Activated gamma-delta T cell treated with anti-CD3 and anti-CD28 coated beads, Interleukin-2, amount 50 U/mL, for 16 hours (primary cell): ENCODE measurements around the gene COL4A4.
"Not testable (repeated sequence)": the region's sequence is repeated elsewhere in the genome, so short reads cannot be mapped to it uniquely, and the experiment has no call there.

Source experiments
- DNase-seq: peaks from one replicate; pipeline ENCODE4 v3.0.0-alpha.2; 2020; ENCODE audit warnings: low read depth

The COL4A4 gene

DNA sequence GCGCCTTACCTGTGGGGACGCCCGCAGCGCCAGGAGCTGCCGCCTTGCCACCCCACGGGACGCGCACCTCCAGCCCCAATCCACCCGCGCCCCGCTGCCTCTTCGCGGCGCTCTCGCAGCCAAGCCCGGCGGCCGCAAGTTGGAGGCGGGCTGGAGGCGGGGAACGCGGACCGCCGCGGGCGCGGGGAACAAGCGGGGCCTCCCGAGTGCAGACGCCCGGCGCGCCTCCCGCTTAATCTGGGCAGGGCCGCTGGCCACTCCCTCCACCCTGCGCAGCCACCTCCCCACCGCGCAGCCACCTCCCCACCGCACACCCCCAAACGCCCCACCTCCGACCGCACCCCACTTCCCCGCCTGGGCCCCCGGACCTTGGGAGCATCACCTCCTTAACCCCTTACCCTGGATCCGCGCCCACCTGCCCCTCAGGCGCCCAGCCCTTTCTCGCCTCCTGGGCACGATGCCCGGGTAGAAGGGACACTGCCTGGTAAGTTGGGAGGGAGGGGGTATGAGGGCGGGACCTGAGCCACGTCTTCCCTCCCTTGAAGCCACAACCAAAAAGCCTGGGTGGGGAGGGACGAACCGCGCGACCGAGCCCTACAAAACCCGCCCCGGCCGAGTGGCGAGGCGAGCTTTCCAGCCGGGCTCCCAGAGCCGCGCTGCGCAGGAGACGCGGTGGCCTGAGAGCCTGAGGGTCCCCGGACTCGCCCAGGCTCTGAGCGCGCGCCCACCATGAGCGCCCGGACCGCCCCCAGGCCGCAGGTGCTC, at the start of gene COL4A4, which contains the start of gene COL4A3:
Gene COL4A4 (minus strand): TSS at position 208 of the 765 bp plus-strand sequence. CDS start 16,722 bp downstream, outside the sequence.
Gene COL4A3 (plus strand): TSS at position 627 of the 765 bp plus-strand sequence. CDS start 103 bp downstream, at position 730.
- DNase-seq: no peak

DNA sequence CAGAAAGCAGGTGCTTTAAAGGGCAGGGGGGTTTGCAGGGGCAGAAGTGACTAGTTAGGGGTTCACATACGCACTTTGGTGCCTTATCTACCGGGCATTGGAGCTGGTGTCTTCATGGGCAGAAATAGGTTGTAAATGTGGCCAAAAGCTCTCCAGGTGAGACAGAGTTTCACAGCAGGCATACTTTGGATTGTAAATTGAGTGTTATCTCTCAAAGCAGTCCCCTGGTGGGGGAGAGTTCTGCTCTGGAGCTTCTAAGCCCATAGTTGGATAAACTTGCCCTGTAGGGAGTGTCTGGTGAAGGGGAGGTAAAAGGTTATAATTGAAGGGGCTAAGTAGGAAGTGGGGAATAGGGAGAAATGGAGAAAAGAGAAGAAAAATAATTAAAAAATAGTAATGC, 43.6 kb upstream of the COL4A4 start:
- no peak for DNase-seq

- DNase-seq: no peak
Observed at GRCh38 chr2:227206406-227206805, 42.4 kb upstream of the COL4A4 start.

- DNase-seq: no peak
Observed at GRCh38 chr2:227205701-227206100, 41.7 kb upstream of the COL4A4 start.

DNA sequence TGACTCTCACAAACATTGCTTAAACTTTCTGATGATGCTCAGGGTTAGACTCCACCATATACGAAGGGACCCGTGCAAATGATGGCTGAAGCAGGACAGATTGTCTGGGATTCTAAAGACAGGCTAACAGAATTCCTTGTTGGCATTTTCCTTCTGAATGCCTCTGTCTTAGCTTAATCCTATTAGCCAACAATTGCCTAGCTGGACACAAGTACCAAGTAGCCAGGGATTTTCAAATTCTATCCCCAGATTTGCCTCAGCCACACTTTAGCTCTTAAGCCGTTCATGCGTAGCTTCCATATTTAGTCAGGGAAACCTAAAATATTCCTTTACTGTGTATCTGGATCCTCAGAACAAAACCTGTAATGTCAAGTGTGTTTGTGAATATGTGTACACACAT, 40.4 kb upstream of the COL4A4 start:
- DNase-seq: no peak

GRCh38 chr2:227201771-227202170, 37.8 kb upstream of the COL4A4 start:
- DNase-seq: no peak

- DNase-seq: no peak
Observed at GRCh38 chr2:227198866-227199265, 34.9 kb upstream of the COL4A4 start.

GRCh38 chr2:227194219-227194618, 30.2 kb upstream of the COL4A4 start:
- no peak for DNase-seq

DNA sequence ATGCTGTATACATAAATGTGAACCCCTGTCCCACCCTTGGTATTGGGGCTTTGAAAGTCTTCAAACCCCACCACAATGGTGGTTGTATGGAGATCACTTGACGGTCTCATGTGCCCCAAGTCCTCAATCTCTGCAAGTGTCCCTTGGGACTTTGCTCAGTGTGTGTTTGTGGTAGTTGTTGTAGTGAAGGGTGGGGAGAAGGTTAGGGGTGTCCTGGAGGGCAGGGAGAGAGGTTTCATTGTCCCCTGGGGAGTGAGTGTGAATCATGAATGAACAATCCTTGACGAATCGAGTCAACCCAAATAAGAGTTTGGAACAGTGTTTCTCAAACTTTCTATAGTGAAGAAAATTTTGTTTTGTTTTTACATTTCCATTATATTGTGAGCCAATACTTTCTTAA, 28.5 kb upstream of the COL4A4 start:
- DNase-seq: no peak

- no peak for DNase-seq
Observed at GRCh38 chr2:227191367-227191766, 27.4 kb upstream of the COL4A4 start.

DNA sequence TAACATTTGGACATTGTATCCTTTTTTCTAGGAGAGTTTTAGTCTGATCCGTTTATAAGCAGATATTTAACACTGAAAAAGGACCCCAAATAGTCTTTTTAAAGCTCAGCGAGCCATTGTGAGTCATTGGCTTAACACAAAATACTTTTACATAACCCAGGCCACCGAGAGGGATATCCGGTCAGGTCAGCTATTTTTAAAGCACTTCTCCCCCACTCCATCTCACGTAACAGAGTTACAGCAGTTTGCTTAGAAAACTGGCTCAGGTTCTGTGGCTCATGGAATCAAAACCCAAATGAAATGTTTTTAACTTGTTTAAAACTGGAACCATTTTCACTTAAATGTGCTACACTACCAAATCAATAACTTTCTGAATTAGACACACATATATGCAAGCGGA, 24.3 kb upstream of the COL4A4 start:
- no peak for DNase-seq

DNA sequence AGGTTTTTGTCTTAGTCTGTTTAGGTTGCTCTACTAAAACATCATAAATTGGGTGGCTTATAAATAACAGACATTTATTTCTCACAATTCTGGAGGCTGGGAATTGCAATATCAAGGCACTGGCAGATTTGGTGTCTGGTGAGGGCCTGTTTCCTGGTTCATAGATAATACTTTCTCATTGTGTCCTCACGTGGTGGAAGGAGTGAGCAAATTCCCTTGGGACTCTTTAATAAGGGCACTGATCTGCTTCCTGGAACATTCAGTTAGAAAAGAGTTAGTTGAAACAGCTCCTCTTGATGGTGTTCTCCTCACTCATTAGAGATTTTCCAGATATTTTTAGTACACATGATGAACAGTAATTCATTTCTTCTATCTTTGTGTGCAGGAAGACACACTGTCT, 22.7 kb upstream of the COL4A4 start:
- DNase-seq: no peak

DNA sequence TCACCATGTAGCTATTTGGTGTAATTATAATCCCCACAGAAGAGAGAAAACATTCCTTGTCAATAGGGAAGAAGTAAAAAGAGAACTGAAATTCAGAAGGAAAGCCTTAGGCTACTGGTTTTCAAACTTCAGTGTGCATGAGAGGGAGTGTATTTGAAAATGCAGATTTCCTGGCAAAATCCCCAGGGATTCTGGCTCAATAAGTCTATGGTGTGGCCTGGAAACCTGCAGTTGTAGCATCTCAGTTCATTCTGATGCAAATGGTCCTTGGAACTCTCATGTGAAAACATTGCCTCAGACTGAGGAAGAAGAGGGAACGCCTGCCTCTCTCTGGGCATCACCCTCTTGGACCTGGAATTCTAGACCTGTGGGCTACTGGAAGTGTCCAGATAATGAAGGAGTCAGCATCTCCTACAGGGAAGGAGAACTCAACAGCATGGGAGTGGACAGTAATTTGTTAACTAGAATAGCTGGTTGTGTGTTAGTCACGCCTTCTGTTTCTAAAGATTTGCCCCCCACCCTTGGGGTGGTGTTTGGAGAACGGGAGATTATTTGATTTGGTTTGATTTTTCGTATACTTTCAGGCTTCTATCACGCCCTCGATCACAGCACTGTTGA, 21.7 kb upstream of the COL4A4 start:
- DNase-seq: no peak

DNA sequence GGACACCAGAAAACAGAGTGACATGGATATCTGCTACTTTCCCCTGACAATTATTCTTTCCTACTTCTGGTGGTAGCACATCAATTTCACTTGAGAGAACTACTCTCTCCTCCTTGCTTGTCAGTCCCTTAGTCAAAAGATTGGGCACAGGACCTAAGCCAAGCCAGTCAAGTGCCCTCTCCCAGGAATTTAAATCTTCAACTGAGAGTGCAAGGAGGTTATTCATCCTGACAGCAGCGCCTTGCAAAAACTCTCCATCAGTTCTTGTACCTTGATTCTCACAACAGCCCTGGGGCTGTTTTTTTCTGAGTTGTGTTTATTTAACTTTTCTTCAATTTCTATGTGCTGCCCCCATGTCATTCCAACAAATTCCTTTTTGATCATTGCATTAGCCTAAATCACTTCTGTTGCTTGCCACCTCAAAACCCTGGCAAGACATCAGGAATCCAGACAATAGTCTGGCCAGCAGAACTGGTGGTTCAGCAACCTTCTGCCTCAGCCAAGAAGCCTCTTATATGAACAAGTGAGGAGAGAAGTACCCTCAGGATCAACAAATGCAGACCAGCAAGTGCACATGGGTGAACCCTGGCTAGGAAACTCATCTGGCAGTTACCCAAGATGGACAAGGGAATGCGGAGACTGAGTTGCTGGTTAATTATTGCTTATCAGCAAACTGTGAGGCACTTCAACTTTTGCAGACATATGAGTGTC, 19.8 kb upstream of the COL4A4 start:
- DNase-seq: no peak

- DNase-seq: no peak
Observed at GRCh38 chr2:227182765-227183164, 18.8 kb upstream of the COL4A4 start.

- DNase-seq: no peak
Observed at GRCh38 chr2:227180770-227181169, 16.8 kb upstream of the COL4A4 start.

GRCh38 chr2:227179988-227180685, 16.1 kb upstream of the COL4A4 start:
- no peak for DNase-seq

GRCh38 chr2:227177592-227178336, 13.8 kb upstream of the COL4A4 start:
- DNase-seq: no peak

DNA sequence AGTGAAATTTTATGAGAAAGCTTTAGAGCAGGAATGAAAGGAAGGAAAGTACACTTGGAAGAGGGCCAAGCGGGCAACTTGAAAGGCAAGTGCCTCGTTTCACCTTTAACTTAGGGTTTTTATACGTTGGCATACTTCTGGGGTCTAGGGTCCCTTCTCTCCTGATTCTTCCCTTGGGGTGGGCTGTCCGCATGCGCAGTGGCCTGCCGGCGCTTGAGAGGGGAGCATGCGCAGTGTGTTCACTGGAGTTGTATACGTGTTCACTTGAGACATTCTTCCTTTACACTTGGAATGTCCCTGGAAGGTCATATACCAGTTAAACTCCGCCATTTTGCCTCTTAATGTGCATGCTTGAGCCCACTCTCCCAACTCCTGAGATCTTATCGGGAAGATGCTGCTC, 7.8 kb upstream of the COL4A4 start:
- DNase-seq: not testable (repeated sequence)

DNA sequence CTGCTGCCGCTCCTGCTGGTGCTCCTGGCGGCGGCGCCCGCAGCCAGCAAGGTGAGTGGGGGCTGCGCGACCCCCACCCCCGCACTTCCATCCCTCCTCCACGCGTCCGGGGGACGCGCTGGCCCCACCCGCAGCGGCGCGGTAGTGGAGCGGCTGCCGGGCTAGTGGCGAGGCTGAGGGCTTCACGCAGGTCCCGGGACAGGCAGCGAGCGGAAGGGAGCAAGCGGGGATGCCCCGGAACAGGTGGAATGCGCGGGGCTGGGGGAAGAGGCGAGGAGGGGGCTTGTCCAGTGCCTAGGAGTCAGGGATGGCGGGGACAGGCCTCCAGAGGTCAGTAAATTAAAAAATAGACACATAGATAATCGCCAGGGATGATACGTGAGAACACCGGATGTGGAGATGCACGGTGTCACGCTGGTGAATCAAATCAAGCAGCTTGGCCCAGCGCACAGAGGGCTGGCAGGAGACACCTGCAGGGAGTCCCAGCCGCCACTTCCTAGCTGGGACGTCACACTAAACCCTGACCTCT, 822 bp upstream of the COL4A4 start:
- no peak for DNase-seq

DNA sequence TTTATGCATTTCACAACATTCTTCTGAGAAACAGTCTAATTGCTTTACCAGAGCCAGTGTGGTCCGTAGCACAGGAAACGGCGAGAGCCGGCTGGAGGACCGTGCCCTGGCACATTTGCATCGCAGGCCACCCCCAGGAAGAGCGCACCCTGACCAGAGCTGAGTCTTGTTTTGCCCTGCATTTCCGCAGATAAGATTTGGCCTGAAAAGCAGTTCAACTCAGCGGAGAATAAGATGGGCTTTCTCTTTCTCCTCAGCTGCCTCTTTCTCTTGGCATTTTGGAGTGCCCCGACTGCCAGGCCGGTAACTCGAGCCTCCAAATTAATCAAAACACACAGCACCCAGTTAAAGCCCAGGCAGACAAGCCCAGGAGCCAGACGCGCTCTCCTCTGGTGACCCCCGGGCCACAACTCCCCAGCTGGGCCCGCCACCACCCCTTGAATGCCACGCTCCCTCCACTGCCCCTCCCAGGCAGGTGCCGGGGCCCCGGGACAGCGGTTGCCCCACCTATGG, 464 bp downstream of the COL4A4 start:
- DNase-seq: no peak
